ENCODE measurements around the gene RUFY2.

Gene RUFY2

GRCh38 chr10:68346774-68347173 is 60.3 kb downstream of the RUFY2 start:
- Histone ChIP-seq H3K4me1 (no peaks in the 10 kb centered on the region), H3K27me3 (no peaks in the 10 kb centered on the region), H3K36me3 (peaks cover 42 to 93% (median 57%) of the 10 kb centered on the region in 3 donors), H3K9me3 (no peaks in the 10 kb centered on the region), H3K27ac (no peak overlapping the region), H3K4me3 (no peak overlapping the region)
- no peak for TF ChIP-seq CTCF (IDR thresholded peaks at IDR 0.05)
- intact Hi-C loops (cut with DNase I; ENCODE audit: low total_unique reads), result no loop called here
- no peak for DNase-seq

- H3K36me3 ChIP-seq, result peaks cover 44 to 93% (median 58%) of the 10 kb centered on the region in 3 donors
- no peaks in the 10 kb centered on the region for H3K9me3 ChIP-seq
- TF ChIP-seq CTCF (IDR thresholded peaks at IDR 0.05), result no peak
- intact Hi-C loops (cut with DNase I; ENCODE audit: low total_unique reads), result no loop called here
- no peak for DNase-seq
- H3K4me1 ChIP-seq, result no peaks in the 10 kb centered on the region
- H3K27me3 ChIP-seq, result no peaks in the 10 kb centered on the region
- no peak overlapping the region for H3K4me3 ChIP-seq
- no peak overlapping the region for H3K27ac ChIP-seq
Measured at GRCh38 chr10:68345621-68346020, 61.5 kb downstream of the RUFY2 start.

- no peaks in the 10 kb centered on the region for H3K9me3 ChIP-seq
- no peak for TF ChIP-seq CTCF (IDR thresholded peaks at IDR 0.05)
- intact Hi-C loops (cut with DNase I; ENCODE audit: low total_unique reads), result no loop called here
- peaks cover 0 to 17% (median 8%) of the 10 kb centered on the region in 4 donors for H3K4me1 ChIP-seq
- H3K4me3 ChIP-seq, result no peak overlapping the region
- H3K36me3 ChIP-seq, result peaks cover 55 to 90% (median 75%) of the 10 kb centered on the region in 3 donors
- H3K27ac ChIP-seq, result no peak overlapping the region
- no peak for DNase-seq
- H3K27me3 ChIP-seq, result no peaks in the 10 kb centered on the region
Measured at GRCh38 chr10:68342909-68343516, 64.1 kb downstream of the RUFY2 start.

GRCh38 chr10:68340358-68341080 is 66.6 kb downstream of the RUFY2 start:
- H3K36me3 ChIP-seq, result peaks cover 55 to 75% (median 70%) of the 10 kb centered on the region in 3 donors
- no peak for DNase-seq
- no peaks in the 10 kb centered on the region for H3K27me3 ChIP-seq
- no peaks in the 10 kb centered on the region for H3K9me3 ChIP-seq
- H3K4me3 ChIP-seq, result no peak overlapping the region
- no peak for TF ChIP-seq CTCF (IDR thresholded peaks at IDR 0.05)
- no peak overlapping the region for H3K27ac ChIP-seq
- intact Hi-C loops (cut with DNase I; ENCODE audit: low total_unique reads), result no loop called here
- H3K4me1 ChIP-seq, result peaks cover 0 to 42% (median 30%) of the 10 kb centered on the region in 4 donors

GRCh38 chr10:68336754-68337351 is 70.2 kb downstream of the RUFY2 start:
- Histone ChIP-seq H3K9me3 (no peaks in the 10 kb centered on the region), H3K4me1 (peaks cover 0 to 58% (median 30%) of the 10 kb centered on the region in 4 donors), H3K27me3 (no peaks in the 10 kb centered on the region), H3K27ac (peak overlapping the region in 1 of 2 donors; percentile 99), H3K36me3 (peaks cover 32 to 39% (median 33%) of the 10 kb centered on the region in 3 donors), H3K4me3 (peak overlapping the region in 1 of 2 donors; percentile 11)
- no peak for TF ChIP-seq CTCF (IDR thresholded peaks at IDR 0.05)
- DNase-seq, result no peak
- intact Hi-C loops (cut with DNase I; ENCODE audit: low total_unique reads), result loop anchor here (10.0 kb wide), 1 partner anchor 262 kb away; the partner anchor contains the start of gene HERC4
